Duodenal mucosa (tissue), 2 donors: ENCODE data around the gene FASTK.

Experiments used
- H3K27ac ChIP-seq: one replicate; pipeline ENCODE4 v1.7.0; 2013; ENCODE audit warnings: low read depth, low read length
- H3K27me3 ChIP-seq, 2 donors: one replicate each; pipeline ENCODE4 v1.7.0; 2013; ENCODE audit warnings: low read length in 2 of 2, control low read depth in 1 of 2; ENCODE audit not compliant: insufficient read depth in 2 of 2, control insufficient read depth in 1 of 2
- H3K36me3 ChIP-seq, 2 donors: one replicate each; pipeline ENCODE4 v1.7.0; 2013; ENCODE audit warnings: low read length in 2 of 2, control low read depth in 1 of 2; ENCODE audit not compliant: insufficient read depth in 2 of 2, control insufficient read depth in 1 of 2
- H3K4me1 ChIP-seq, 2 donors: one replicate each; pipeline ENCODE4 v1.7.0; 2013; ENCODE audit warnings: low read length in 2 of 2, control low read depth in 1 of 2; ENCODE audit not compliant: insufficient read depth in 2 of 2, control insufficient read depth in 1 of 2
- H3K4me3 ChIP-seq, 2 donors: one replicate each; pipeline ENCODE4 v1.7.0; 2013; ENCODE audit warnings: low read length in 2 of 2, low read depth in 1 of 2
- H3K9ac ChIP-seq, 2 donors: one replicate each; pipeline ENCODE4 v1.7.0; 2013; ENCODE audit warnings: low read length in 2 of 2, low read depth in 1 of 2
- H3K9me3 ChIP-seq, 2 donors: one replicate each; pipeline ENCODE4 v1.7.0; 2013; ENCODE audit warnings: low read length in 2 of 2, control low read depth in 1 of 2; ENCODE audit not compliant: control insufficient read depth in 1 of 2

FASTK gene

DNA sequence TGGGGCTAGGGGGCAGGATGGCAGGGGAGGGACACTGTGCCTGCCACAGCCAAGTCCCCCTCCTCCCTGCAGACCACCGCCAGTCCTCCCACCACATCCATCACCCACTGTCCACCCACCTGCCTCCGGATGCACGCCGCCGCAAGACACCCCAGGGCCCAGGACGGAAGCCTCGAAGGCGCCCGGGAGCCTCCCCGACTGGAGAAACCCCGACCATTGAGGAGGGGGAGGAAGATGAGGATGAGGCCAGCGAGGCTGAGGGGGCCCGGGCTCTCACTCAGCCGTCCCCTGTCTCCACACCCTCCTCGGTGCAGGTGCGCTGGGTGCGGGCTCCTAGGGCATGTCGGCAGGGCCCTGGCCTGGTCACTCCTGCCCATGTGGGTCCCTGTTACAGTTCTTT lies 16.2 kb downstream of the FASTK start:
- peaks cover 24 to 44% of the 10 kb centered on the region in 2 donors for H3K36me3 ChIP-seq
- H3K27me3 ChIP-seq = no peaks in the 10 kb centered on the region
- H3K27ac ChIP-seq = no peak overlapping the region
- peaks cover 20 to 21% of the 10 kb centered on the region in 2 donors for H3K4me1 ChIP-seq
- H3K9me3 ChIP-seq = no peaks in the 10 kb centered on the region
- H3K4me3 ChIP-seq = no peak overlapping the region
- H3K9ac ChIP-seq = no peak overlapping the region

DNA sequence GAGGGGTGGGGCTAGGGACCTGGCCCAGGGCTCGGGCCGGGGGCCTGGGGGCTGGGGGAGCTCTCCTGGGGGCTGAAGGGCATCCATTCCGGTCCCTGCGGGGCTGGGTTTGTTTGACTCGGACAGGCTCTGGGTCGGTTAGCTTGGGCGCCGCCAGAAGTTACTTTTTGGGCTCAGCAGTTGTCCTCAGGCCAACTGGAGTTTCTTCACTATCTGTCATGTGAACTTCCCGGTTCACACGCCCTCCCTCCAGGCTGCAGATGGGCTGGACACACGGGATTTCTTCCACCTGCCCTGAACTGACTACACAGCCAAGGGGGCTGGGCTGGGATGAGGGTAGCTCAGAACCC lies 17.4 kb downstream of the FASTK start:
- Histone ChIP-seq H3K4me3 (peak overlapping the region in 1 of 2 donors; percentile 61), H3K36me3 (peaks cover 19 to 36% of the 10 kb centered on the region in 2 donors), H3K27ac (no peak overlapping the region), H3K27me3 (no peaks in the 10 kb centered on the region), H3K9me3 (no peaks in the 10 kb centered on the region), H3K4me1 (peaks cover 30 to 31% of the 10 kb centered on the region in 2 donors), H3K9ac (peak overlapping the region in 1 of 2 donors; percentile 48)

DNA sequence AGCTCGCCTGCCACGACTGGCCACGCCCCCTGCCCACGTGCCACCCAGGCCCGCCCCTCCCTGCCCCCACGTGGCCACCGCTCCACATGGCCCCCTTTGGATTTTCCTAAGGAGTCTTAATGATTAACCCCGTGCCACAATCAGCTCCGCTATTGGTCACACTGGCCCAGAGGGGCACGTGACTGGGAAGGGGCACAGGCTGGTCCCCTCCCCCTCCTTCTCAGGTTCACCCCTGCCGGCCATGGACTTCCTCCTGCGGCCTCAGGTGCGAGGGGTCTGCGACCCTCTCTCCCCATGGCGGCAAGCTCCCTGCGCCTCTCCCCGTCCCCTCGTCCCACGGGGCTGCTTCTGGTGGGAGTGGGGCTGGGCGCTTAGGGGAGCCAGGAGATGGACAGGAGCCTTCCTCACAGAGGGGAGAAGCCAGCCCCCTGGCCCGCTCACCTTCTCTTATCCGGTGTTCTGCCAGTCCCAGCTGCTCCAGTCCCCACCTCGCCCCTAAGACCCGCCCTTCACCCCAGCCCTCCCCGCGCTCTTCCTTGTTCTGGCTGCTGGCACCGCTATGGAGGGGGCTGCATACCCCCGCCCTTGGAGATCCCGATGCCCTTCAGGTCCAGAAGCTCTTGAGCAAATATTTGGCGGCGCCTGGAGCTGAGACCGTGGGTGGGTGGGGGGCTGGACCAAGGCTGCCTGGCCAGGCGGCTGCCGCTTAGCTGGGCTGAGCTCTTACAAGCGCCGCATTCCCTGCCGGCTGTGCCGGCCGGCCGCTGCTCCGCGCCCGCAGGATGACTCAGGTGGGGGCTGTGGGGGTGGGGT lies 18.0 kb downstream of the FASTK start:
- no peaks in the 10 kb centered on the region for H3K27me3 ChIP-seq
- H3K27ac ChIP-seq = peak overlapping the region; percentile 44

DNA sequence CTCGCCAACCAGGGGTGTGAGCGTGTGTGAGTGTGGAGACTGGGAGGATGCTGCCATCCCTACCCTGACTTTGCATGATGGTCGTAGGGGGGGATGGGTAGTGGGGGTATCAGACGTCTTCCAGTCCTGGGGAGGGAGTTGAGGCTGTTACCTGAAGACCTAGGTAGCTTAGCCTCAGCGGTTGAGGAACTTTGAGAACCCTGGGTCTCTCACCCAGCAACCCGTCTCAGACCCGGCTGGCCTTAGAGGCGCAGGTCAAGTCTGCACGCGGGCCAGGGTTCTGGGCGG lies 18.6 kb downstream of the FASTK start:
- peaks cover 9 to 25% of the 10 kb centered on the region in 2 donors for H3K36me3 ChIP-seq
- no peak overlapping the region for H3K9ac ChIP-seq
- no peaks in the 10 kb centered on the region for H3K27me3 ChIP-seq
- H3K27ac ChIP-seq = no peak overlapping the region
- no peaks in the 10 kb centered on the region for H3K9me3 ChIP-seq
- peaks cover 35 to 36% of the 10 kb centered on the region in 2 donors for H3K4me1 ChIP-seq
- no peak overlapping the region for H3K4me3 ChIP-seq

More for the DNA sequence above, 18.0 kb downstream of the FASTK start:
- H3K9ac ChIP-seq = peak overlapping the region; percentile 30 to 59
- H3K36me3 ChIP-seq = peaks cover 13 to 30% of the 10 kb centered on the region in 2 donors
- peaks cover 31% of the 10 kb centered on the region in 2 donors for H3K4me1 ChIP-seq
- H3K9me3 ChIP-seq = no peaks in the 10 kb centered on the region
- H3K4me3 ChIP-seq = peak overlapping the region; percentile 66 to 77

DNA sequence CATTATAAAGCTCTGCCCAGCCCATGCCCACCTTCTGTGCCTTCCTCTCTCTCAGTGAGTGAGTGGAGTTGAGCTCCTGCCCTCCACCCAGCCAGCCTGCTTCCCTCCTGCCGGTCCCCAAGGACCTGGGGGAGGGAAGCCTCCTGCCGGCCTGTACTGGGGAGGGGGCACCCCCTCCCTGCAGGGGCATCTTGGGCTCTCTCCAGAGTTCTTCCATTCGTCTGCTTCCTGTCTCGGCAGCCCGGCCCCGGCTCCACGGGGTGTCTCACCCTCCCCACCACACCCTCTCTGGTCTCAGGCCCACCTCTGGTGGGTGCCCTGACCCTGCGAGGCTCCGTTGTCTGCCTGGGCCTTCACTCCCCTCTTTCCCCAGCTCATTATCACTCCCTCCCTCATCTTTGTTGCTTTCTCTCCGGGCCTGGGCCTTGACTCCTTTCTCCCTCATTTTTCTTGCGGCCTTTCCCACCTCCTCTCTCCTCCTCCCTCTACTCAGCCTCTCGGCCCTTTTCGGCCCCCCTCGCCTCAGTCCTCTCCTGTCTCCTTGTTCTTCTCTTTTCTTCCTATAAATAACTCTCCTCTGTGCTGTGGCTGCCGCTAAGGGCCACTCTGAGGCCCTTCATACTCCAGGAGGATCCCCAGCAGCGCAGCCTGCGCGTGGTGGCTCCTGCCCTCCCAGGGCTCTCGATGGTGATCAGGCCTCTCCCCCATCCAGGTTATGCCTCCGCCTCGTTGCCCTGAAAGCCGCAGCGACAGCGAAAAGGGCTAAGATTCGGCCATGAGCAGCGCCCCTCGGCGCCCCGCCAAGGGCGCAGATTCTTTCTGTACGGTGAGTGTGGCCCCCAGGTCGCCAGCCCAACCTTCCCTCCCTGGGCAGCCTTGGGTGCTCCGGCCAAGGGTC lies 19.1 kb downstream of the FASTK start:
- peaks cover 40 to 42% of the 10 kb centered on the region in 2 donors for H3K4me1 ChIP-seq
- H3K9me3 ChIP-seq = no peaks in the 10 kb centered on the region
- H3K4me3 ChIP-seq = no peak overlapping the region
- no peaks in the 10 kb centered on the region for H3K27me3 ChIP-seq
- H3K9ac ChIP-seq = no peak overlapping the region
- peaks cover 9 to 19% of the 10 kb centered on the region in 2 donors for H3K36me3 ChIP-seq
- no peak overlapping the region for H3K27ac ChIP-seq

DNA sequence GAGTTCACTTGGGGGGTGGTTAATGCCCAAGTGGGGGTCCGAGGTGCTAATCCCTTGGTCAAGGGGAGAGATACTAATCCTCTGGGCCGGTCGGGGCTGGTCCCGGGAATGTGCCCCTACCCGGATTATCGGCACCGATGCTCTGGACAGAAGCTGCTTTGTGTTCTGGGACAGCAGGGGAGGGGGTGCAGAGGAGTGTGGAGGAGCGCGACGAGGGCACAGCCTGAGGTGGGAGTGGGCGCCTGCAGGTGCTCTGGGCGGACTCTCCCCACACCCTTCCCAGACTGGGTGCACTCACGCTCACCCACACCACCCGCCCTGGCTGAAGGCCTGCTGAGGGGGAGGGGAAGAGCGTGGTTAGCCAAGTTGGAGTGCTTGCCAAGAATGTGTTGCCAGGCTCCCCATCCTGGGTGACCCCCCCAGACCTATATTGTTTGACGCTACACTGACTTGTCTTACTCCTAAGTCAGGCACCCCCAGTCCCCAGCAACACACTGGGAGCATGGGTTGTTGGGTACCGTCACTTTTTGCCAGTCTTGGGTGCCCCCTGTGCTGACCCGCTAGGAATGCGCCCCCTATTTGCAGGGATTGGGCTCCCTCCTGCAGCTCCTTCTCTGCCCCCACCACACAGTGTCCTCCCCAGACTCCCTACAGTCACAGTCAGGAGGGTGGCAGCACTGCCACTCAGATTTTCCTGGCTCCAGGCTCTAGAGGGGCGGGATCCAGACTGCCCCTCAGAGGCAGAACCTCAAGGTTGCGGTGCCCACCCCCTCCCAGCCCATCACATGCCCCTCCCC lies 20.0 kb downstream of the FASTK start:
- Histone ChIP-seq H3K36me3 (peaks cover 9 to 13% of the 10 kb centered on the region in 2 donors), H3K27ac (no peak overlapping the region), H3K4me3 (peak overlapping the region; percentile 75 to 94), H3K9ac (peak overlapping the region; percentile 69 to 95), H3K27me3 (no peaks in the 10 kb centered on the region), H3K4me1 (peaks cover 40 to 43% of the 10 kb centered on the region in 2 donors), H3K9me3 (no peaks in the 10 kb centered on the region)

DNA sequence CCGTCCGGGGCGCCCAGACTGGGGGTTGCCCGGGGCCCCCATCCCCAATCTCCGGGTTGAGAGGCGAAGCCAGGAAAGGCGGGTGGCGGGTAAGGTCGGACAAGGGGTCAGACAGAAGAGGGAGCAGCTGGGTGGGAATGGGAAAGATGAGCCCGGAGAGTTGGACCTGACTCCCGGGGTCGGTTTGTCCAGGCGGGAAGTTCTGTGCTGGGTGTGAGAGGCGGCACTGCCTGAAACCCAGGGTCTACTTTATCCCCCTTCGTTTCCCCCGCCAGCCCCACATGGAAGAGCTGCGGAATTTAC lies 20.5 kb downstream of the FASTK start:
- Histone ChIP-seq H3K9me3 (no peaks in the 10 kb centered on the region), H3K36me3 (peaks cover 4 to 7% of the 10 kb centered on the region in 2 donors), H3K27ac (peak overlapping the region; percentile 96), H3K27me3 (no peaks in the 10 kb centered on the region), H3K4me3 (peak overlapping the region; percentile 75 to 94), H3K9ac (peak overlapping the region; percentile 69 to 95), H3K4me1 (peaks cover 40 to 43% of the 10 kb centered on the region in 2 donors)

DNA sequence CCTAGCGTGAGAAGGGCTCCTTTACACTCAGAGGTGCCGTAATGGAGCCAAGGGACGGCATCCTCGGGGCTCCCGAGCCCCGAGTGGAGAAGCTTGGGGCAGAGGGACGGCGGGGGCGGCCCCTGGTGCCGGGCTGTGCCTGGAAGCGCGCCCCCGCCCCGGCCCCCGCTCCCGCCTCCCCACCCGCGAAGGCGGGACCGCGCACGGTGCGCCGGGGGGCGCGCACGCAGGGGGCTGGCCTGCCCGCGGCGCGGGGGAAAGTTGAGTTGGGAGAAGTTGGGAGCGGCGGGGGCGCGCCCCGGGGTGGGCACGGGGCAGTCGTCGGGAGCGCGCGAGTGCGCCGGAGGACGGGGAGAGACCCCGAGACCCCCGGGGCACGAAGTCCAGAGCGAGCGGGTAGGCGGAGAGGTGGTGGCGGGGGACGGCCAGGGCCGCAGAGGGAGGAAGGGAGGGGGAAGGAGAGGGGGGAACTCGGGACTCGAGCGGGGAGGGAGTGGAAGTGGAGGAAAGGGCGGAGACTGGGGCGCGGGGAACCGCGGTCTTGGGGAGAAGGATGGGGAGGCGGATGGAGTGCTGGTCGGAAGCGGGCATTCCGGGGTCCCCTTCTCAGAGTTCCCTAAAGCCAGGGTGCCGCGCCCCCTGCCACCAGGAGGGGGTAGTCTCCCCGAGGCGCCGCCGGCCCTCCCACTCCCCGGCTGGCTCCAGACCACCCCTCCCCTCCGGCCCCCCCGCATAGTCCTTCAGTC lies 21.1 kb downstream of the FASTK start, which contains the start of gene SLC4A2:
SLC4A2 (plus strand) TSS at position 223 of the 746 bp plus-strand sequence. CDS start 2,399 bp downstream, outside the sequence.
- no peaks in the 10 kb centered on the region for H3K27me3 ChIP-seq
- H3K9ac ChIP-seq = peak within 1 kb of the TSS; percentile 87 to 95
- H3K4me1 ChIP-seq = peaks cover 40 to 43% of the 10 kb centered on the region in 2 donors
- no peaks in the 10 kb centered on the region for H3K9me3 ChIP-seq
- peak within 1 kb of the TSS; percentile 96 for H3K27ac ChIP-seq
- peak within 1 kb of the TSS; percentile 77 to 94 for H3K4me3 ChIP-seq
- peaks cover 0 to 2% of the 10 kb centered on the region in 2 donors for H3K36me3 ChIP-seq

DNA sequence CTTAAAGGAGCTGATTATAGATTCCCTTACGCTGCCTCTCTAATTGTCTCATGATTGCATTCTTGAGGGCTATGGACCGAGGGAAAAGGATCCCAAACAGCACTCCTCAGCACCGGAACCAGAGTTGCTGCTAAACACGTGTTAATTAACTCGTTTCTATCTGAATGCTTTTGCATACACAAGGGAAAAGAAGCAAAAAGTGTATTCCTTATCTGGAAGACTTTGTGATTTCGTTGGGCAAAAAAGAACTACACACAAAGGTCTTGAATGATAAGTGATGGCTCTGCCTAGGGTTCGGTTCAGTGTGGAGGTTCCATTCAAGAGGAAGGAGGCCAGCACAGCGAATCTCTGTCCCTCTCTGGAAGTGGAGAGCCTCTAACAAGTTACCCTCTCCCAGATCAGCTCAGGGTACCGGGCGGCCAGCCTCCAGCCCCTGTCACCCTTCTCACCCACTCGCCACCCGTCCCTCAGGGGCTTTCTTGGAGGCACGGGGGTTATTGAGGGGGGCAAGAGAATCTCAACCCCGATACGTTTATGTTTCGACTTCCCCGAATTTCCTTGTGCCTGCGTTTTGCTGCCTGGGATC lies 21.7 kb downstream of the FASTK start:
- H3K9ac ChIP-seq = peak overlapping the region; percentile 87 to 95
- H3K4me3 ChIP-seq = peak overlapping the region; percentile 77 to 94
- peak overlapping the region; percentile 96 for H3K27ac ChIP-seq
- no peaks in the 10 kb centered on the region for H3K27me3 ChIP-seq
- peaks cover 40 to 43% of the 10 kb centered on the region in 2 donors for H3K4me1 ChIP-seq
- no peaks in the 10 kb centered on the region for H3K9me3 ChIP-seq
- H3K36me3 ChIP-seq = no peaks in the 10 kb centered on the region
